Measurements from ENCODE around the gene ATXN1. TPM values are rescaled to one million over a fixed set of nuclear protein-coding genes. Genes with fewer than 3 reads are reported as not detected.
A peak's percentile ranks its signal among the peaks of the same experiment; 100 is the strongest.

ATXN1 gene
- total RNA-seq, 1 experiment from 2014 or later, result 19.7 TPM

DNA sequence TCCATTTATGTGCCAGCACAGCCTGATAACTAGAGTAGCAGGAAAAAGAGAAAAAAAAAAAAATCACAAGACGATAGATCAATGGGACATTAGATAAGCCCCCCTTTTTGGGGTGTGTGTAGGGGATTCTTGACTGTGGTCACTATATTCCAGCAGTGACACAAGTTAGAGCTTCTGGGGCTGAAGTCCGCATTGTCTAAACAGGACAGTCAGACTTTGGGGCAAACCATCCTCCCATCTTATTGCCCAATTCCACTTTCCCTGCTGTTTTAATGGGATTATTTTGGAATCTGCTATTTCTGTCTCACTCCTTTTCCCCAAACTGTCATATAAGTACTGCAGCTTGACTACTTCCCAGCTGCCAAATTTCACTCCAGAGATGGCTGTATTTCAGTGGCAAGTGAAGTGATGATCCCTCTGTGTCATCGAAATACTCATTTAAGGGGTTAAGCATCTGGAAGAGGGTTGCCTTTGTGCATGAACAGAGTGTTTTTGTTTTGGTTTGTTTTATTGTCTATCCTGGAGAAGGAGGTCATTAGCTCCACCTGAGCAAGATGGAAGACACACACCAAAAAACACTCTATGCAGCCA is 182.5 kb downstream of the ATXN1 start:
- H3K9me3 Mint-ChIP-seq (ENCODE audit: low read depth, unreplicated experiment), result no peaks in the 10 kb centered on the region

DNA sequence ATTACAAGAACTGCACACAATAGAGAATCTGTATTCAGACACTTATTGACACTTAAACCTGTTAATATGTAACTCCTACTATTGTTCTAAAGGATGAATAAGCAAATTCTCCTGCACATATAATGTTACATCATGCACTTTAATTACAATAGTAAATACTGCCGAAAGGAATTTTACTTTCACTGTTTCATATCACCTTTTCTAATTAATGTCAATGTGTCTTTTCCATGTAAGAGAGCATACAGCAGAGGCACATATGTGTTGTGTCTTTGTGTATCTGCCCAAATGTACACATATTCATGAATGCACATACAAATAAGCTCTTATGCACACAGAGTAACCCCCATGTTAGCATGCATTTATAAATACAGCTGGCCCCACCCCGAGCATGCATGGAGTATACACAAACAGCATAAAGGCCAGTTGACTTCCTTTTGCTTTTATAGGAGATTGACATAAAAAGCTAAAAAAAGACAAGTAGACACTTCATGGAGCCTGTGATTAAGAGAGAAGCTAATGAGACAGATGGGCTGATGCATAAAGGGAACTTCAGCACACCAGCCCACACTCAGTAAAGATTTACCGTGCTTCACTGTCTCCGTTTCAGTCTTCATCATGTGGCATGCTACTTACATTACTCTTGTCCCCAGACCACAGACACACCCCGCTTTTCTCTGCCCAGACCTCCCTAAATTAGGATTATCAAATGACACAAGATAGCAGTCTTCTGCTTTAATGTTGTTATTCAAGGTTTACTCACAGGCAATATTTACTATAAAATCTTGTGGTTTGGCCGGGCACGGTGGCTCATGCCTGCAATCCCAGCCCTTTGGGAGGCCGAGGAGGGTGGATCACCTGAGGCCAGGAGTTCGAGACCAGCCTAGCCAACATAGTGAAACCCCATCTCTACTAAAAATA is 184.6 kb downstream of the ATXN1 start:
- H3K9me3 Mint-ChIP-seq (ENCODE audit: low read depth, unreplicated experiment), result no peaks in the 10 kb centered on the region
- peaks cover 14% of the 10 kb centered on the region for H3K4me1 Mint-ChIP-seq (ENCODE audit: low read depth, unreplicated experiment)
- BruUV-seq (replicated peaks), result no TSS peak
- H3K27ac Mint-ChIP-seq (ENCODE audit: unreplicated experiment), result peak overlapping the region; percentile 88
- DNase-seq, result peak; percentile 4
- H3K4me3 Mint-ChIP-seq (ENCODE audit: low read depth, unreplicated experiment), result peak overlapping the region; percentile 55
- TF ChIP-seq, protein P1, sequence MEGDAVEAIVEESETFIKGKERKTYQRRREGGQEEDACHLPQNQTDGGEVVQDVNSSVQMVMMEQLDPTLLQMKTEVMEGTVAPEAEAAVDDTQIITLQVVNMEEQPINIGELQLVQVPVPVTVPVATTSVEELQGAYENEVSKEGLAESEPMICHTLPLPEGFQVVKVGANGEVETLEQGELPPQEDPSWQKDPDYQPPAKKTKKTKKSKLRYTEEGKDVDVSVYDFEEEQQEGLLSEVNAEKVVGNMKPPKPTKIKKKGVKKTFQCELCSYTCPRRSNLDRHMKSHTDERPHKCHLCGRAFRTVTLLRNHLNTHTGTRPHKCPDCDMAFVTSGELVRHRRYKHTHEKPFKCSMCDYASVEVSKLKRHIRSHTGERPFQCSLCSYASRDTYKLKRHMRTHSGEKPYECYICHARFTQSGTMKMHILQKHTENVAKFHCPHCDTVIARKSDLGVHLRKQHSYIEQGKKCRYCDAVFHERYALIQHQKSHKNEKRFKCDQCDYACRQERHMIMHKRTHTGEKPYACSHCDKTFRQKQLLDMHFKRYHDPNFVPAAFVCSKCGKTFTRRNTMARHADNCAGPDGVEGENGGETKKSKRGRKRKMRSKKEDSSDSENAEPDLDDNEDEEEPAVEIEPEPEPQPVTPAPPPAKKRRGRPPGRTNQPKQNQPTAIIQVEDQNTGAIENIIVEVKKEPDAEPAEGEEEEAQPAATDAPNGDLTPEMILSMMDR (IDR thresholded peaks at IDR 0.05; ENCODE audit: unreplicated experiment), result no peak
- no peaks in the 10 kb centered on the region for H3K27me3 Mint-ChIP-seq (ENCODE audit: unreplicated experiment)
- no peaks in the 10 kb centered on the region for H3K36me3 Mint-ChIP-seq (ENCODE audit: insufficient read depth, unreplicated experiment)
- CTCF ChIA-PET, result interaction anchor here (0.6 kb wide), 2 partner anchors 182 to 1020 kb away, joined by 3 read pairs; no protein-coding TSS in a partner anchor
- intact Hi-C loops (cut with micrococcal nuclease; ENCODE audit: unreplicated experiment), result loop anchor here (5.0 kb wide), 1 partner anchor 186 kb away; the partner anchor contains the start of gene ATXN1

More for the DNA sequence above, 182.5 kb downstream of the ATXN1 start:
- CTCF ChIA-PET, result no interaction called here
- Mint-ChIP-seq H3K27me3 (ENCODE audit: unreplicated experiment) (no peaks in the 10 kb centered on the region), H3K4me3 (ENCODE audit: low read depth, unreplicated experiment) (no peak overlapping the region), H3K27ac (ENCODE audit: unreplicated experiment) (no peak overlapping the region), H3K36me3 (ENCODE audit: insufficient read depth, unreplicated experiment) (no peaks in the 10 kb centered on the region), H3K4me1 (ENCODE audit: low read depth, unreplicated experiment) (peaks cover 14% of the 10 kb centered on the region)
- TF ChIP-seq, protein P1 (IDR thresholded peaks at IDR 0.05; ENCODE audit: unreplicated experiment), result no peak
- BruUV-seq (replicated peaks), result no TSS peak
- DNase-seq, result no peak
- intact Hi-C loops (cut with micrococcal nuclease; ENCODE audit: unreplicated experiment), result loop anchor here (5.0 kb wide), 1 partner anchor 184 kb away; the partner anchor contains the start of gene ATXN1

DNA sequence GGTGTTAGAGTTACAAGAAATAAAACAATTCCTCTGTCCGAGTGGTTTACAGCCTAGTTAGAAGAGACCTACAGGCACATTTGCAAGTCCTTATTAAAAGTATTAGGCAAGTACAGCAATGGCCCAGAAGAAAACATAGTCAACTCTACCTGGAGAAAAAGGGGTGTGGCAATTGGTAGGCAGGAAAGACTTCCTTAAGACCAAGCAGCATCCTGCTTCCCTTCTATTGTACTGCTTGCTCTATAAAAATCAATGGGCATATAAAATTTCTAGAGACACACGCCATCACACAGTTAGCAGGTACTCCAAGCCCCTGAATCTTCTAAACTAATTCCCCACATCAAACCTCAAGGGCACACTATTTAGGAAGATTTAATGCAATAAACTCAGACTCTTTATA is 185.6 kb downstream of the ATXN1 start:
- H3K27me3 Mint-ChIP-seq (ENCODE audit: unreplicated experiment), result no peaks in the 10 kb centered on the region
- H3K36me3 Mint-ChIP-seq (ENCODE audit: insufficient read depth, unreplicated experiment), result no peaks in the 10 kb centered on the region
- H3K4me3 Mint-ChIP-seq (ENCODE audit: low read depth, unreplicated experiment), result peak overlapping the region; percentile 55
- CTCF ChIA-PET, result no interaction called here
- H3K4me1 Mint-ChIP-seq (ENCODE audit: low read depth, unreplicated experiment), result peaks cover 14% of the 10 kb centered on the region
- H3K27ac Mint-ChIP-seq (ENCODE audit: unreplicated experiment), result peak overlapping the region; percentile 88
- no TSS peak for BruUV-seq (replicated peaks)
- TF ChIP-seq, protein P1 (IDR thresholded peaks at IDR 0.05; ENCODE audit: unreplicated experiment), result no peak
- intact Hi-C loops (cut with micrococcal nuclease; ENCODE audit: unreplicated experiment), result loop anchor here (5.0 kb wide), 1 partner anchor 187 kb away; the partner anchor contains the start of gene ATXN1
- DNase-seq, result peak; percentile 4
- H3K9me3 Mint-ChIP-seq (ENCODE audit: low read depth, unreplicated experiment), result no peaks in the 10 kb centered on the region

DNA sequence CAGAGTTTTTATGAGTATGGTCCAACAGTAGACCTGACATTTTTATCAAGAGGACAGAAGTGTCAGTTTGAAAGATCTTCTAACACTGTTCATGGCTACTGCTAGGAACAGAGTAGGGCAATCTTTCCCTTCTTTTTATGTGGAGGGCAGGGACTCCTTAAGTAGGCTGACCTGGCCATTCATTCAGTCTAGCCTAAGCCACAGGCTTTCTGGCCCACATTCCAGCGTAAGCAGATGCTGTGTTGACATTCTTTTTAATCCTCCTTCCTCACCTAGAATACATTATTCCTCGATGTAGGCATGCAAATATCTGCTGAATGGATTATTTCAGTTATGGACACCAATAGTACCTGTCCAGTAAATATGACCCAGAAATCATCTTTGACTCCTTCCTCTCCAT is 188.3 kb downstream of the ATXN1 start:
- Mint-ChIP-seq H3K36me3 (ENCODE audit: insufficient read depth, unreplicated experiment) (no peaks in the 10 kb centered on the region), H3K9me3 (ENCODE audit: low read depth, unreplicated experiment) (no peaks in the 10 kb centered on the region), H3K27ac (ENCODE audit: unreplicated experiment) (no peak overlapping the region), H3K4me3 (ENCODE audit: low read depth, unreplicated experiment) (no peak overlapping the region), H3K27me3 (ENCODE audit: unreplicated experiment) (no peaks in the 10 kb centered on the region), H3K4me1 (ENCODE audit: low read depth, unreplicated experiment) (peaks cover 14% of the 10 kb centered on the region)
- no TSS peak for BruUV-seq (replicated peaks)
- TF ChIP-seq, protein P1 (IDR thresholded peaks at IDR 0.05; ENCODE audit: unreplicated experiment), result no peak
- intact Hi-C loops (cut with micrococcal nuclease; ENCODE audit: unreplicated experiment), result no loop called here
- no peak for DNase-seq
- CTCF ChIA-PET, result no interaction called here

Data from Calu3 (cell line).